HepG2 (cell line): ENCODE measurements around the gene ESYT2. TPM values are rescaled to one million over a fixed set of nuclear protein-coding genes. Genes with fewer than 3 reads are reported as not detected.
A peak's percentile ranks its signal among the peaks of the same experiment; 100 is the strongest.

Source experiments
- AGO1 ChIP-seq: fragments of 200-400 bp; formaldehyde crosslinking; IDR thresholded peaks from 2 replicates; pipeline ENCODE4 v1.6.1; 2017; ENCODE audit warnings: mild to moderate bottlenecking, low read depth, low read length, moderate library complexity; ENCODE audit not compliant: poor library complexity, severe bottlenecking
- ATF5 ChIP-seq: sonication (generic); formaldehyde crosslinking; IDR thresholded peaks from 2 replicates; pipeline ENCODE4 v1.4.0; 2020; ENCODE audit warnings: mild to moderate bottlenecking, low read depth, missing genetic modification reagents
- ATM ChIP-seq: fragments of 450-650 bp; IDR thresholded peaks from 2 replicates; pipeline ENCODE4 v1.7.1; 2017; ENCODE audit warnings: mild to moderate bottlenecking, borderline replicate concordance
- CBX1 ChIP-seq: IDR thresholded peaks from one replicate; pipeline ENCODE4 v1.6.1; 2016; ENCODE audit warnings: antibody characterized with exemption, low read depth
- KLF16 ChIP-seq, 2 experiments: sonication (generic) in 1 of 2; formaldehyde crosslinking in 1 of 2; IDR thresholded peaks; 2 replicates each; pipeline versions ENCODE4 v1.6.1 to v1.8.0; 2016 to 2023; ENCODE audit warnings: missing genetic modification reagents in 2 of 2, missing compliant biosample characterization in 1 of 2
- LCORL ChIP-seq, 2 experiments: fragments of 450-650 bp in 1 of 2; sonication (generic) in 1 of 2; formaldehyde crosslinking in 1 of 2; IDR thresholded peaks; 2 replicates each; pipeline versions ENCODE4 v1.5.0 to v1.6.1; 2017 to 2020; ENCODE audit warnings: antibody characterized with exemption in 1 of 2, missing genetic modification reagents in 1 of 2
- POGK ChIP-seq: sonication (generic); formaldehyde crosslinking; conservative IDR thresholded peaks from 2 replicates; pipeline ENCODE4 v1.8.0; 2022; ENCODE audit warnings: mild to moderate bottlenecking, moderate library complexity, missing genetic modification reagents
- RFX1 ChIP-seq: fragments of 450-650 bp; IDR thresholded peaks from 2 replicates; pipeline ENCODE4 v1.6.1; 2017
- RFXAP ChIP-seq: sonication (generic); formaldehyde crosslinking; IDR thresholded peaks from 2 replicates; pipeline ENCODE4 v1.4.0; 2020; ENCODE audit warnings: missing genetic modification reagents, borderline replicate concordance
- SOX5 ChIP-seq: IDR thresholded peaks from 2 replicates; pipeline ENCODE4 v1.6.1; 2016; ENCODE audit warnings: borderline replicate concordance
- XRCC5 ChIP-seq: fragments of 200-400 bp; formaldehyde crosslinking; optimal IDR thresholded peaks from 2 replicates; pipeline ENCODE3; 2017; ENCODE audit warnings: mild to moderate bottlenecking, low read length
- ZBTB7B ChIP-seq: sonication (generic); formaldehyde crosslinking; IDR thresholded peaks from 2 replicates; pipeline ENCODE4 v1.4.0; 2020; ENCODE audit warnings: missing genetic modification reagents
- ZGPAT ChIP-seq: IDR thresholded peaks from 2 replicates; pipeline ENCODE4 v1.6.1; 2016; ENCODE audit warnings: mild to moderate bottlenecking
- ZNF362 ChIP-seq: sonication (generic); formaldehyde crosslinking; IDR thresholded peaks from 2 replicates; pipeline ENCODE4 v1.4.0; 2020; ENCODE audit warnings: missing genetic modification reagents, mild to moderate bottlenecking, borderline replicate concordance
- ZNF567 ChIP-seq: sonication (generic); formaldehyde crosslinking; IDR thresholded peaks from 2 replicates; pipeline ENCODE4 v1.8.1; 2023; ENCODE audit warnings: mild to moderate bottlenecking, missing genetic modification reagents, borderline replicate concordance
- ZNF775 ChIP-seq: sonication (generic); formaldehyde crosslinking; IDR thresholded peaks from 2 replicates; pipeline ENCODE4 v1.4.0; 2020; ENCODE audit warnings: missing genetic modification reagents, mild to moderate bottlenecking, moderate library complexity, borderline replicate concordance
- polyA plus RNA-seq, 8 experiments: library from polyadenylated mRNA; depleted of rRNA in 3 of 8; stranded (reverse) in 7 of 8; unstranded in 1 of 8; fragments of >200 nt; fragmentation: Illumina TruSeq in 4 of 8; extraction: Trizol in 4 of 8; gene quantifications; 2 replicates each; pipeline versions ENCODE4 v1.2.1 to v1.2.3, GENCODE V29; 2011 to 2016; ENCODE audit warnings: low read depth in 4 of 8, missing spikeins in 1 of 8, mixed read lengths in 1 of 8; ENCODE audit not compliant: insufficient read depth in 1 of 8
- total RNA-seq, 5 experiments: library from RNA; depleted of rRNA; stranded (reverse); fragments of >200 nt; fragmentation: Illumina TruSeq; extraction: Trizol; gene quantifications; 2 replicates each; pipeline ENCODE4 v1.2.3, GENCODE V29; 2016; ENCODE audit warnings: low read depth in 1 of 5

The ESYT2 gene
- total and polyA plus RNA-seq, 2 of the 13 experiments (the other 11 are each of a cell fraction or from before 2014, with no cell fraction given), result 28.5 to 37.3 TPM

GRCh38 chr7:158829342-158830210, at the start of gene ESYT2 (continued):
- TF ChIP-seq ATF5 (0 out of 2 replicates have a peak, but pooled peaks have one; percentile 46), ATM (no peak), LCORL (IDR thresholded peaks at IDR 0.05) (no peak), LCORL (CRISPR knock-in tag; IDR thresholded peaks at IDR 0.05) (peak; percentile 71; the same call in 1 of the 2 replicates), ZGPAT (CRISPR knock-in tag) (peak; percentile 95), AGO1 (peak; percentile 49), SOX5 (CRISPR knock-in tag) (peak; percentile 42; the same call in 1 of the 2 replicates), RFX1 (no peak), ZBTB7B (CRISPR knock-in tag) (peak; percentile 45; the same call in 1 of the 2 replicates), POGK (peak; percentile 90), ZNF362 (CRISPR knock-in tag) (no peak), KLF16 (CRISPR knock-in tag; IDR thresholded peaks at IDR 0.05) (peak in 1 of 2 experiments; percentile 87; a peak in 2 of 4 replicates), RFXAP (CRISPR knock-in tag) (peak; percentile 87), ZNF775 (CRISPR knock-in tag) (peak; percentile 50; the same call in 1 of the 2 replicates), CBX1 (no peak), ZNF567 (peak; percentile 92; the same call in 1 of the 2 replicates), XRCC5 (peak; percentile 13)
